HepG2 (cell line): ENCODE data around the gene STK32C. TPM values are rescaled to one million over a fixed set of nuclear protein-coding genes. Genes with fewer than 3 reads are reported as not detected.

Experiments used
- ATAC-seq: fragments of 200-7000 bp; cut with Tn5 transposase; 3 replicates; pipeline ENCODE4 v1.9.1; 2020; ENCODE audit warnings: mild to moderate bottlenecking, moderate library complexity
- BruUV-seq: library from RNA; stranded (reverse); fragments of 400-500 nt; replicated peaks from 2 replicates; lab custom pipeline; 2021; lab: Mats Ljungman, UMichigan
- CTCF ChIA-PET: fragments of 300-600 bp; formaldehyde crosslinking; extraction: SDS; loops from one replicate; lab custom pipeline; 2021; ENCODE audit warnings: low total read pairs, inconsistent platforms, low intra/inter-chr PET ratio; lab: Yijun Ruan, JAX
- POLR2A ChIA-PET: fragments of 350-600 bp; sonication (Branson Sonifier 250); formaldehyde crosslinking; loops from one replicate; lab custom pipeline; 2020; ENCODE audit warnings: antibody characterized with exemption, inconsistent platforms; lab: Yijun Ruan, JAX
- DNase-seq: peaks from one replicate; pipeline ENCODE4 v3.0.0-alpha.2; 2015; ENCODE audit warnings: low spot score
- FAIRE-seq: peaks from 3 replicates; lab custom pipeline; 2011; peaks lifted over from hg19 to GRCh38; lab: Jason Lieb, UNC
- H2AFZ ChIP-seq: one replicate; pipeline ENCODE4 v1.6.1; 2011; ENCODE audit warnings: low read length, inconsistent platforms
- H3K27ac ChIP-seq: fragments of 300-600 bp; 3 replicates; pipeline ENCODE4 v1.8.0; 2011; ENCODE audit warnings: mixed run types, mild to moderate bottlenecking, mixed read lengths, low read length, inconsistent platforms; ENCODE audit not compliant: insufficient read depth; ENCODE audit errors: extremely low read length
- H3K27me3 ChIP-seq, 2 experiments: fragments of 200-600 bp in 1 of 2; 2 replicates in 1 of 2; 3 replicates in 1 of 2; pipeline versions ENCODE4 v1.6.0 to v1.8.0; 2011; ENCODE audit warnings: low read length in 2 of 2, mild to moderate bottlenecking in 2 of 2, moderate library complexity in 2 of 2, inconsistent platforms in 1 of 2; ENCODE audit not compliant: insufficient read depth in 2 of 2, control insufficient read depth in 1 of 2
- H3K36me3 ChIP-seq, 2 experiments: fragments of 200-600 bp in 1 of 2; replicated peaks in 1 of 2; 2 replicates in 1 of 2; 3 replicates in 1 of 2; pipeline versions ENCODE4 v1.5.1 to v1.8.0; 2011; ENCODE audit warnings: low read length in 2 of 2, inconsistent platforms in 1 of 2; ENCODE audit not compliant: insufficient read depth in 2 of 2, control insufficient read depth in 1 of 2
- H3K4me1 ChIP-seq: 2 replicates; pipeline ENCODE4 v1.5.1; 2012; ENCODE audit warnings: low read length, inconsistent platforms; ENCODE audit not compliant: insufficient read depth
- H3K4me2 ChIP-seq: 2 replicates; pipeline ENCODE4 v1.6.0; 2011; ENCODE audit warnings: low read depth, low read length, inconsistent platforms
- H3K4me3 ChIP-seq, 3 experiments: fragments of 200-600 bp in 1 of 3; sonication (generic), shearing (Covaris generic) in 1 of 3; replicated peaks in 1 of 3; 2 replicates each; pipeline ENCODE4 v1.5.1; 2011 to 2016; ENCODE audit warnings: low read length in 3 of 3, inconsistent platforms in 2 of 3, low read depth in 2 of 3, mild to moderate bottlenecking in 2 of 3, control low read depth in 1 of 3, mixed read lengths in 1 of 3; ENCODE audit not compliant: insufficient read depth in 1 of 3
- H3K79me2 ChIP-seq: one replicate; pipeline ENCODE4 v1.6.1; 2011; ENCODE audit warnings: low read length, inconsistent platforms; ENCODE audit not compliant: insufficient read depth
- H3K9ac ChIP-seq: 2 replicates; pipeline ENCODE4 v1.6.0; 2011; ENCODE audit warnings: mild to moderate bottlenecking, low read depth, low read length, inconsistent platforms; ENCODE audit not compliant: insufficient read depth
- H3K9me3 ChIP-seq: 2 replicates; pipeline ENCODE4 v1.5.1; 2012; ENCODE audit warnings: mild to moderate bottlenecking, low read length
- H4K20me1 ChIP-seq: 2 replicates; pipeline ENCODE4 v1.6.0; 2011; ENCODE audit warnings: inconsistent platforms, mild to moderate bottlenecking, low read length, moderate library complexity; ENCODE audit not compliant: insufficient read depth
- DZIP1 ChIP-seq: sonication (generic); formaldehyde crosslinking; IDR thresholded peaks from 2 replicates; pipeline ENCODE4 v1.5.0; 2020; ENCODE audit warnings: mild to moderate bottlenecking, missing genetic modification reagents
- ZFP82 ChIP-seq: sonication (generic); formaldehyde crosslinking; IDR thresholded peaks from 2 replicates; pipeline ENCODE4 v1.5.1; 2020; ENCODE audit warnings: mild to moderate bottlenecking, missing genetic modification reagents, borderline replicate concordance
- ZSCAN29 ChIP-seq: sonication (generic); formaldehyde crosslinking; conservative IDR thresholded peaks from 2 replicates; pipeline ENCODE4 v1.4.0; 2020; ENCODE audit warnings: mild to moderate bottlenecking, missing genetic modification reagents
- WGBS: methylation state at CpG from one replicate; pipeline ENCODE4 v1.1.6; 2017; ENCODE audit warnings: low lambda C conversion rate; 5-methylcytosine and 5-hydroxymethylcytosine counted together
- in situ Hi-C: cut with HindIII; loops from 2 replicates; pipeline ENCODE4 v1.10.0; 2017; ENCODE audit warnings: low pct_unique_long_range_greater_than_20kb; ENCODE audit not compliant: extremely low pct_ligation_motif_present
- intact Hi-C: fragments of 100-400 bp; cut with micrococcal nuclease; formaldehyde crosslinking; loops from one replicate; pipeline ENCODE4 v1.10.0; 2022; ENCODE audit not compliant: unreplicated experiment
- polyA plus RNA-seq, 8 experiments: library from polyadenylated mRNA; depleted of rRNA in 3 of 8; stranded (reverse) in 7 of 8; unstranded in 1 of 8; fragments of >200 nt; fragmentation: Illumina TruSeq in 4 of 8; extraction: Trizol in 4 of 8; gene quantifications; 2 replicates each; pipeline versions ENCODE4 v1.2.1 to v1.2.3, GENCODE V29; 2011 to 2016; ENCODE audit warnings: low read depth in 4 of 8, missing spikeins in 1 of 8, mixed read lengths in 1 of 8; ENCODE audit not compliant: insufficient read depth in 1 of 8
- total RNA-seq, 5 experiments: library from RNA; depleted of rRNA; stranded (reverse); fragments of >200 nt; fragmentation: Illumina TruSeq; extraction: Trizol; gene quantifications; 2 replicates each; pipeline ENCODE4 v1.2.3, GENCODE V29; 2016; ENCODE audit warnings: low read depth in 1 of 5

STK32C gene
- total and polyA plus RNA-seq, 2 of the 13 experiments (the other 11 are each of a cell fraction or from before 2014, with no cell fraction given), result 10.9 to 19.4 TPM

GRCh38 chr10:132355297-132355696 is 47.5 kb upstream of the STK32C start:
- H3K4me1 ChIP-seq, result no peaks in the 10 kb centered on the region
- H3K9ac ChIP-seq, result no peak overlapping the region
- H3K4me3 ChIP-seq, result no peak overlapping the region
- H3K36me3 ChIP-seq, result no peaks in the 10 kb centered on the region
- H3K27me3 ChIP-seq, result no peaks in the 10 kb centered on the region
- TF ChIP-seq ZSCAN29 (no peak), ZFP82 (CRISPR knock-in tag) (no peak)
- no peak overlapping the region for H2AFZ ChIP-seq
- no peaks in the 10 kb centered on the region for H3K9me3 ChIP-seq
- POLR2A ChIA-PET, result no interaction called here
- ATAC-seq (no peak), DNase-seq (no peak), FAIRE-seq (no peak)
- intact Hi-C loops, result no loop called here
- CTCF ChIA-PET, result no interaction called here
- 78% methylated on average over 7 of the region's 17 CpGs for WGBS
- H4K20me1 ChIP-seq, result no peaks in the 10 kb centered on the region
- no TSS peak for BruUV-seq
- H3K27ac ChIP-seq, result no peak overlapping the region
- H3K79me2 ChIP-seq, result no peaks in the 10 kb centered on the region
- H3K4me2 ChIP-seq, result no peak overlapping the region
- in situ Hi-C loops, result no loop called here

- DNase-seq (no peak), ATAC-seq (no peak), FAIRE-seq (no peak)
- no peak for TF ChIP-seq DZIP1 (CRISPR knock-in tag)
- H3K4me2 ChIP-seq, result no peak overlapping the region
- intact Hi-C loops (no loop called here), in situ Hi-C loops (no loop called here)
- ChIA-PET POLR2A (no interaction called here), CTCF (no interaction called here)
- H3K36me3 ChIP-seq, result no peaks in the 10 kb centered on the region
- no peak overlapping the region for H3K9ac ChIP-seq
- BruUV-seq, result no TSS peak
- no peak overlapping the region for H3K4me3 ChIP-seq
- WGBS, result 85% methylated on average over 25 of the region's 32 CpGs
- H4K20me1 ChIP-seq, result no peaks in the 10 kb centered on the region
- no peaks in the 10 kb centered on the region for H3K27me3 ChIP-seq
- no peaks in the 10 kb centered on the region for H3K9me3 ChIP-seq
- no peak overlapping the region for H2AFZ ChIP-seq
- no peaks in the 10 kb centered on the region for H3K79me2 ChIP-seq
- H3K4me1 ChIP-seq, result no peaks in the 10 kb centered on the region
- H3K27ac ChIP-seq, result no peak overlapping the region
These were observed 46.8 kb upstream of the STK32C start for GRCh38 chr10:132354356-132355094.
